ENCODE data around the gene TBC1D22A.

GRCh38 chr22:46852771-46853170 is 90.3 kb downstream of the TBC1D22A start:
- TF ChIP-seq CTCF (conservative IDR thresholded peaks at IDR 0.05; ENCODE audit: low read length) (no peak), EZH2phosphoT487 (IDR thresholded peaks at IDR 0.05; ENCODE audit: borderline replicate concordance, low read depth, low read length) (no peak)

Measured in OCI-LY7 (cell line).